Trophoblast cell (in vitro differentiated cells and primary cell): ENCODE measurements around the gene ZNF714.
A peak's percentile ranks its signal among the peaks of the same experiment; 100 is the strongest.

Source experiments
- DNase-seq, 2 donors: peaks; one replicate each; pipeline ENCODE4 v3.0.0-alpha.2; 2016
- H2AFZ ChIP-seq: 2 replicates; pipeline ENCODE4 v1.6.1; 2013; ENCODE audit warnings: low read length, moderate library complexity, mild to moderate bottlenecking; ENCODE audit not compliant: insufficient read depth, poor library complexity
- H2AK5ac ChIP-seq: 2 replicates; pipeline ENCODE4 v1.6.1; 2013; ENCODE audit warnings: mild to moderate bottlenecking, low read length
- H2BK120ac ChIP-seq: 2 replicates; pipeline ENCODE4 v1.6.1; 2013; ENCODE audit warnings: low read length, mild to moderate bottlenecking, moderate library complexity; ENCODE audit not compliant: insufficient read depth, poor library complexity
- H2BK12ac ChIP-seq: 2 replicates; pipeline ENCODE4 v1.6.1; 2013; ENCODE audit warnings: mild to moderate bottlenecking, low read length, moderate library complexity
- H2BK5ac ChIP-seq: 2 replicates; pipeline ENCODE4 v1.6.1; 2013; ENCODE audit warnings: low read length, low read depth, moderate library complexity, mild to moderate bottlenecking; ENCODE audit not compliant: poor library complexity
- H3K14ac ChIP-seq: 2 replicates; pipeline ENCODE4 v1.6.1; 2013; ENCODE audit warnings: mild to moderate bottlenecking, low read length
- H3K18ac ChIP-seq: 2 replicates; pipeline ENCODE4 v1.6.1; 2013; ENCODE audit warnings: mild to moderate bottlenecking, low read length
- H3K23ac ChIP-seq: 2 replicates; pipeline ENCODE4 v1.6.1; 2013; ENCODE audit warnings: low read length
- H3K27ac ChIP-seq: 2 replicates; pipeline ENCODE4 v1.5.1; 2013; ENCODE audit warnings: low read depth, mild to moderate bottlenecking, inconsistent platforms, low read length, moderate library complexity
- H3K27me3 ChIP-seq: 2 replicates; pipeline ENCODE4 v1.6.1; 2013; ENCODE audit warnings: inconsistent platforms, mild to moderate bottlenecking, low read length, moderate library complexity; ENCODE audit not compliant: insufficient read depth
- H3K36me3 ChIP-seq, 2 experiments: 1 replicate in 1 of 2; 2 replicates in 1 of 2; pipeline ENCODE4 v1.6.1; 2013; ENCODE audit warnings: low read length in 2 of 2, mild to moderate bottlenecking in 2 of 2, moderate library complexity in 1 of 2; ENCODE audit not compliant: insufficient read depth in 2 of 2, control insufficient read depth in 1 of 2
- H3K4ac ChIP-seq: 2 replicates; pipeline ENCODE4 v1.6.1; 2013; ENCODE audit warnings: low read depth, mild to moderate bottlenecking, low read length, moderate library complexity
- H3K4me1 ChIP-seq, 2 experiments: 1 replicate in 1 of 2; 2 replicates in 1 of 2; pipeline ENCODE4 v1.6.1; 2013; ENCODE audit warnings: low read length in 2 of 2, mild to moderate bottlenecking in 2 of 2, moderate library complexity in 1 of 2; ENCODE audit not compliant: insufficient read depth in 2 of 2, control insufficient read depth in 1 of 2
- H3K4me2 ChIP-seq: 2 replicates; pipeline ENCODE4 v1.6.1; 2013; ENCODE audit warnings: inconsistent platforms, mild to moderate bottlenecking, low read length, moderate library complexity
- H3K4me3 ChIP-seq: 2 replicates; pipeline ENCODE4 v1.5.1; 2013; ENCODE audit warnings: mild to moderate bottlenecking, low read depth, low read length, inconsistent platforms
- H3K79me1 ChIP-seq: one replicate; pipeline ENCODE4 v1.6.1; 2013; ENCODE audit warnings: low read length
- H3K79me2 ChIP-seq: 2 replicates; pipeline ENCODE4 v1.6.1; 2013; ENCODE audit warnings: low read length, mild to moderate bottlenecking; ENCODE audit not compliant: control insufficient read depth, insufficient read depth, poor library complexity
- H3K9ac ChIP-seq: 2 replicates; pipeline ENCODE4 v1.6.1; 2013; ENCODE audit warnings: mild to moderate bottlenecking, low read length
- H3K9me3 ChIP-seq: 2 replicates; pipeline ENCODE4 v1.6.1; 2013; ENCODE audit warnings: low read depth, mild to moderate bottlenecking, control low read depth, inconsistent platforms, low read length; ENCODE audit not compliant: insufficient read depth
- H4K12ac ChIP-seq: 2 replicates; pipeline ENCODE4 v1.6.1; 2013; ENCODE audit warnings: low read depth, mild to moderate bottlenecking, low read length, moderate library complexity
- H4K8ac ChIP-seq: 2 replicates; pipeline ENCODE4 v1.6.1; 2013; ENCODE audit warnings: low read depth, mild to moderate bottlenecking, low read length, moderate library complexity
- H4K91ac ChIP-seq: one replicate; pipeline ENCODE4 v1.6.1; 2013; ENCODE audit warnings: low read depth, mild to moderate bottlenecking, low read length, moderate library complexity
- WGBS: extraction: QIAGEN DNeasy Blood & Tissue Kit; methylation state at CpG from one replicate; pipeline ENCODE4 v1.1.7; 2013; ENCODE audit warnings: missing lambda C conversion rate; ENCODE audit not compliant: insufficient read length, insufficient coverage; ENCODE audit errors: extremely low coverage; 5-methylcytosine and 5-hydroxymethylcytosine counted together

Gene ZNF714

GRCh38 chr19:21151460-21151859 is 69.5 kb downstream of the ZNF714 start:
- H3K36me3 ChIP-seq = peaks cover 23 to 36% of the 10 kb centered on the region in 2 experiments
- H3K79me1 ChIP-seq = no peaks in the 10 kb centered on the region
- H4K91ac ChIP-seq = no peak overlapping the region
- H3K4me3 ChIP-seq = no peak overlapping the region
- no CpG with 5 or more reads among the region's 1 CpG for WGBS
- no peak overlapping the region for H3K14ac ChIP-seq
- peaks cover 0 to 5% of the 10 kb centered on the region in 2 experiments for H3K4me1 ChIP-seq
- H2AK5ac ChIP-seq = no peak overlapping the region
- peaks cover 7% of the 10 kb centered on the region for H3K79me2 ChIP-seq
- H4K8ac ChIP-seq = no peak overlapping the region
- H3K27ac ChIP-seq = no peak overlapping the region
- H3K9me3 ChIP-seq = peaks cover 3% of the 10 kb centered on the region
- H3K4ac ChIP-seq = no peak overlapping the region
- no peak overlapping the region for H2BK12ac ChIP-seq
- no peak overlapping the region for H2BK5ac ChIP-seq
- H3K23ac ChIP-seq = no peak overlapping the region
- H2BK120ac ChIP-seq = no peak overlapping the region
- no peak overlapping the region for H4K12ac ChIP-seq
- no peak overlapping the region for H3K18ac ChIP-seq
- H3K4me2 ChIP-seq = no peak overlapping the region
- no peak for DNase-seq
- no peak overlapping the region for H2AFZ ChIP-seq
- no peaks in the 10 kb centered on the region for H3K27me3 ChIP-seq
- no peak overlapping the region for H3K9ac ChIP-seq

- H2AK5ac ChIP-seq = no peak overlapping the region
- no peaks in the 10 kb centered on the region for H3K27me3 ChIP-seq
- no peak overlapping the region for H4K91ac ChIP-seq
- peaks cover 22 to 25% of the 10 kb centered on the region in 2 experiments for H3K36me3 ChIP-seq
- no peak overlapping the region for H2BK120ac ChIP-seq
- H3K9ac ChIP-seq = no peak overlapping the region
- H4K8ac ChIP-seq = no peak overlapping the region
- no peaks in the 10 kb centered on the region for H3K79me1 ChIP-seq
- peaks cover 9% of the 10 kb centered on the region for H3K79me2 ChIP-seq
- H3K9me3 ChIP-seq = no peaks in the 10 kb centered on the region
- no peak overlapping the region for H3K27ac ChIP-seq
- H2BK12ac ChIP-seq = no peak overlapping the region
- peak overlapping the region; percentile 47 for H3K4ac ChIP-seq
- H3K4me3 ChIP-seq = no peak overlapping the region
- no peak overlapping the region for H3K14ac ChIP-seq
- DNase-seq = peak in 1 of 2 donors; percentile 5
- H2BK5ac ChIP-seq = no peak overlapping the region
- H3K18ac ChIP-seq = no peak overlapping the region
- no peak overlapping the region for H3K23ac ChIP-seq
- no peak overlapping the region for H4K12ac ChIP-seq
- H3K4me1 ChIP-seq = peaks cover 0 to 3% of the 10 kb centered on the region in 2 experiments
- no CpG with 5 or more reads among the region's 1 CpG for WGBS
- no peak overlapping the region for H3K4me2 ChIP-seq
- no peak overlapping the region for H2AFZ ChIP-seq
Measured at GRCh38 chr19:21158523-21159135, 76.6 kb downstream of the ZNF714 start.

GRCh38 chr19:21164541-21164940 is 82.5 kb downstream of the ZNF714 start:
- H3K4me3 ChIP-seq = no peak overlapping the region
- H3K4ac ChIP-seq = no peak overlapping the region

GRCh38 chr19:21166436-21166835 is 84.4 kb downstream of the ZNF714 start:
- no peak overlapping the region for H2AFZ ChIP-seq
- no peaks in the 10 kb centered on the region for H3K27me3 ChIP-seq
- H3K4me2 ChIP-seq = no peak overlapping the region
- no peak overlapping the region for H3K4ac ChIP-seq
- no peak overlapping the region for H4K12ac ChIP-seq
- no peak overlapping the region for H3K9ac ChIP-seq
- H2AK5ac ChIP-seq = no peak overlapping the region
- H3K18ac ChIP-seq = no peak overlapping the region
- no peak overlapping the region for H2BK120ac ChIP-seq
- no peaks in the 10 kb centered on the region for H3K79me2 ChIP-seq
- peak; percentile 6 to 63 for DNase-seq
- H3K4me3 ChIP-seq = no peak overlapping the region
- H2BK5ac ChIP-seq = no peak overlapping the region
- peaks cover 30 to 40% of the 10 kb centered on the region in 2 experiments for H3K36me3 ChIP-seq
- H4K91ac ChIP-seq = no peak overlapping the region
- H3K79me1 ChIP-seq = peaks cover 2% of the 10 kb centered on the region
- no peak overlapping the region for H3K27ac ChIP-seq
- no peak overlapping the region for H4K8ac ChIP-seq
- peaks cover 0 to 3% of the 10 kb centered on the region in 2 experiments for H3K4me1 ChIP-seq
- no peak overlapping the region for H3K23ac ChIP-seq
- no peak overlapping the region for H3K14ac ChIP-seq
- no peaks in the 10 kb centered on the region for H3K9me3 ChIP-seq
- no peak overlapping the region for H2BK12ac ChIP-seq
- no CpG with 5 or more reads among the region's 2 CpGs for WGBS

More at GRCh38 chr19:21164541-21164940, 82.5 kb downstream of the ZNF714 start:
- no peak for DNase-seq
- Histone ChIP-seq H4K12ac (no peak overlapping the region), H2AFZ (no peak overlapping the region), H3K79me2 (no peaks in the 10 kb centered on the region), H2AK5ac (no peak overlapping the region), H3K9ac (no peak overlapping the region), H3K18ac (no peak overlapping the region), H3K14ac (no peak overlapping the region), H3K4me1 (peaks cover 0 to 3% of the 10 kb centered on the region in 2 experiments), H3K23ac (no peak overlapping the region), H3K36me3 (peaks cover 30 to 35% of the 10 kb centered on the region in 2 experiments), H2BK12ac (no peak overlapping the region), H2BK5ac (no peak overlapping the region), H3K27me3 (no peaks in the 10 kb centered on the region), H3K27ac (no peak overlapping the region), H2BK120ac (no peak overlapping the region), H3K4me2 (no peak overlapping the region), H3K79me1 (peaks cover 2% of the 10 kb centered on the region), H4K8ac (no peak overlapping the region), H3K9me3 (no peaks in the 10 kb centered on the region), H4K91ac (no peak overlapping the region)
- no CpG with 5 or more reads among the region's 5 CpGs for WGBS
